ENCODE measurements around the gene CACNG8. TPM values are rescaled to one million over a fixed set of nuclear protein-coding genes. Genes with fewer than 3 reads are reported as not detected.

Gene CACNG8
- total RNA-seq, 1 experiment from 2014 or later = not detected

DNA sequence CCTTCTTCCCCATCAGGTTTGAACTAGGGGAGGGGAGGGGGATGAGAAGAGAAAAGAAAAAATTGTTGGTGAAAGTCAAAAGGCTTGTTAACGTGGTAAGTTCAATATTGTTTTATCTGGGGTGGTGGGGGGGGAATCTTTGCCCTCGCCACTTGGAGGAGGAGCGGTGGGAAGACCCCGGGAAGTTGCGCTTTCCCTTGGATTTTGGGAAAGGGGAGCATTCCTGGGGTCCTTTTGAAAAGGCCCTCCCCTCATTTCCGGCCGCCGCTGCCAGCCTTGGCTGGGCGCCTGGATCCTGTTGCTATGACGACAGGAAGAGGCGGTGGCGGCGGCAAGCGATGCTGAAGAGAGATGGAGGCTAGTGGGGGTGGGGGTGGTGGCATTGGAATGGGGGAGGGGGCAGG is 4.6 kb upstream of the CACNG8 start:
- Histone ChIP-seq H3K27me3 (peaks cover 18% of the 10 kb centered on the region), H3K9me3 (no peaks in the 10 kb centered on the region), H3K4me3 (no peak overlapping the region), H3K36me3 (no peaks in the 10 kb centered on the region)
- no peak for DNase-seq

DNA sequence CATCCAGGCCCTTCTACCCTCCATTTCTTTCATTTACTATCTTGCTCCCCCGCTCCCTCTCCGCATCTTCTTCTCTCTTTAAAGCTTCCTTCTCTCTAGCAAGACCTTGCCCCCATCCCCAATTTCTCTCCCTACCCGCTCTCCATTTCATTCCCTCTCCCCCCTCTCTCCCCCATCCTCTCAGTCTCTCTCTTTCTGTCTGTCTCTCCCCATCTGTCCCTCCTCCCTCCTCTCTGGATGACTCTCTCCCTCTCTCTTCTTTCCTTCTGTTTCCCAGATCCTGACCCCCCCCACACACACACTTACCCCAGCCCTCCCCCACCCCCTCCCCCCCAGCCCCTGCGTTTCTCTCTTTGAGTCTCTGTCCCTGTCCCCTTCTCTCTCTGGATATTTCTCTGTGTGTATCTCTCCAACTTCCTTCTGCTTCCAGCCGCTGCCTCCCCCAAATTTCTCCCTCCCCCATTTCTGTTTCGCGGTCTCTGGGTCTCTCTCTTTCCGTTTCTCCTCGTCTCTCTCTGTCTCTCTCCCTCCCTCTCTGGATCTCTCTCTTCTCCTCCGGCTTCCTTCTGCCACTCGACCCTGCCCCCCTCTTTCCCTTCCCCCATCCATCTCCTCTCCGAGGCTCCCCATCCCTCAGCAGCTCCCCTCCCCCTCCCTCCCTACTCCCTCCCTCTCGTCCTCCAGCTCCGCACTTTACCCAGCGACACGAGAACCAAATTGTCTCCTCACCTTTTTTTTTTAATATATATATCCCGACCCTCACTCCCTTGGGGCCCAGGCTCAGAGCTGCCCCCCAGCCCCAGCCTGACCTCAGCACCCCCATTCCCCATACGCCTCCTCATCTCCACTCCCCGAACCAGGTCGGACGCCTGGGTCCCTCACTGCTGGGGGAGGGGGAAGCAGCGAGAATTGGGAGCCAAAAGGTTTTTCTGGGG is 3.6 kb upstream of the CACNG8 start:
- H3K27me3 ChIP-seq = peaks cover 18% of the 10 kb centered on the region
- no peaks in the 10 kb centered on the region for H3K36me3 ChIP-seq
- no peaks in the 10 kb centered on the region for H3K9me3 ChIP-seq
- no peak overlapping the region for H3K4me3 ChIP-seq
- no peak for DNase-seq

DNA sequence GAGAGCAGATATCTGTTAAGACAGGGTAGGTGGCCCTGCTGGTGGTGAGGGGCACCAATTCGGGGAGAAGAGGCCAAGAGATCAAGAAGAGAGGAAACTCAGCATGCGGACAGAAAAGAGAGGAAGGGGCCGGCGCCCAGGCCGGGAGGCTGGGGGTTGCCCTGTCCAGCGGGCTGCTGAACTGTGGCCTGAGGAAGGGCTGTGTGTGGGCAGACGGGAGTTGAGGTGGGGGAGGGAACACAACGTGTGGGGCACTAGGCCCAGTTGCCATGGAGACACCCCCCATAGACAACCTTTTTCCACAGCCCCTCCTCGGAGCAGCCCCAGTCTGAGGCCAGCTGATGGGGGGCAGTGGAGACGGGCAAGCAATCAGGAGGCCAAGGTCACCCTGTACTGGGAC is 2.5 kb upstream of the CACNG8 start:
- H3K36me3 ChIP-seq = no peaks in the 10 kb centered on the region; the same call in 1 of the 2 replicates
- no peaks in the 10 kb centered on the region for H3K9me3 ChIP-seq
- no peak overlapping the region for H3K4me3 ChIP-seq
- peaks cover 18% of the 10 kb centered on the region for H3K27me3 ChIP-seq
- DNase-seq = no peak

DNA sequence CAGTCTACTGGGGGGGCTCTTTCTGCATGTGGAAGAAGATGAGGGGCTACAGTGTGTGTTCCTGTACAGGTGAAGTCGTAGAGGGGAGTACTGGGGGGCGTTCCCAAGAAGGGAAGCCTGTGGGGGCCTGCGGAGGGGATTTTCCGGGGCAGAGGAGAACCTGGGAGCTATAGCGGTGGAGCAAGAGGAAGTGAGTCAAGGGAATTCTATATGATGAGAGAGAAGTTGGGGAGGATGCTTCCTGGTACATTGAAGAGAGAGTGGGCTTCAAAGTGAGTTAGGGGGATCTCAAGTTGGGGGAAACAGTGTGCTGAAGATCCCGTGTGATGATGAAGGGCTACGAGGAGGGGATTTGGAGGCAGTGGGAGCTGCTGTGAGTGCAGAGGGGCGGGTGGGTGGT is 1.9 kb upstream of the CACNG8 start:
- H3K4me3 ChIP-seq = no peak overlapping the region
- peaks cover 18% of the 10 kb centered on the region for H3K27me3 ChIP-seq
- no peaks in the 10 kb centered on the region; the same call in 1 of the 2 replicates for H3K36me3 ChIP-seq
- no peak for DNase-seq
- H3K9me3 ChIP-seq = no peaks in the 10 kb centered on the region

DNA sequence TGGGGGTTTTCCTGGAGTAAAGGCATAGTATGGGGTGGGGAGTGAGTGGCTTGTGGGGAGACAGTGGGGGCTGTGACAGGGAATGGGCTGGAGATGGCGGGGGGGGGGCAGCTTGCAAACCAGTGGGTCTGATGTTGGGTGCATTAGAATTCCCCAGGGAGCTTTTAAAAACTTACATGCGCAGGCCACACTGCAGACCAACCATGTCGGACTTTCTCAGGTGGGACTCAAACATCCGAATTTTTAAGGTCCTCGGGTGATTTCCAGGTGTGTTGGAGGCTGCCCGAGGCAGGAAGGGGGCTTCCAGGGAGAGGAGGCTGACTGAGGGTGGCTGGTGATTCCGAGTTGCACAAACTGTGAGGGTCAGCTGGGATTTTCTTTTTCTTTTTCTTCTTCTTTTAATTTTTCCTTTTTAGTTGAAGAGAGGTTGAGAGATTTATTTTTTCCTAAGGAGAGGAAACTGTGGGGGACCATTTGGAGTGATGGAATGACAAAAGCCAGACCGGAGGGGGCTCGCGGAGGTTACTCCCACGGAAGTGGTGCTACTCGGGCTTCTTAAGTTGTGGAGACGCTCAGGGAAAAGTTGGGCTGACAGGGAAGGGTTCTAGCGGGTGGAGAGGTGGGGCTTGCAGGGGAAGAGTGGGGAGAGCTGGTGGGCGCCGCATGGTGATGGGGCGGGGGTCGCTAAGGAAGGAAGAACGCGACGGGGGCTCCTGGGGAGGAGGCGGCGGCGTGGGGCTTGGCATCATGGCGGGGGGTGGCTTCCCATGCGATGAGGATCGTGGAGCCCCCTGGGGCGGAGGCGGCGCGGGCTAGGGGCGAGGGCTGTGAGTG is 997 bp upstream of the CACNG8 start:
- Histone ChIP-seq H3K9me3 (no peaks in the 10 kb centered on the region), H3K4me3 (peak overlapping the region; percentile 63), H3K27me3 (peaks cover 18% of the 10 kb centered on the region), H3K36me3 (no peaks in the 10 kb centered on the region; the same call in 1 of the 2 replicates)
- peak; percentile 54 for DNase-seq

DNA sequence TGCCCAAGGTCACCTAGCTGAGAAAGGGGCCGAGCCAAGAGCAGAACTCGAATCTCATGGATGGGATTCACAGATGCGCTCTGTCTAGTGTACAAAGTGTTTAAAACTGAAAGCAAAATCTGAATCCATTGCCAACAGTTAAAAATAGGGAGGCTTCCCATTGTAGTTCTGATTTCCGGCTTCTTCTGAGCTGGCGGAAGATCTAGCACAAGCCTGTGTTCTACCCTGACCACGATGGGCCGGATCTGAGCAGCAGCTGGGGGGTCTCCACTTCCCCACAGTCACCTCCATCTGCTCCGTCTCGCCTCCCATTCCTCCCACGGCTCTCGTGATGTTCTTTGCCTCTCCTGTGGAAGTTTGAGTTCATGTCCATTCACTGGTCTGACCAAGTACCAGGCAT is 2.4 kb downstream of the CACNG8 start:
- Histone ChIP-seq H3K4me3 (peak overlapping the region; percentile 23), H3K9me3 (no peaks in the 10 kb centered on the region), H3K36me3 (no peaks in the 10 kb centered on the region; the same call in 1 of the 2 replicates), H3K27me3 (no peaks in the 10 kb centered on the region; the same call in 1 of the 2 replicates)
- no peak for DNase-seq

DNA sequence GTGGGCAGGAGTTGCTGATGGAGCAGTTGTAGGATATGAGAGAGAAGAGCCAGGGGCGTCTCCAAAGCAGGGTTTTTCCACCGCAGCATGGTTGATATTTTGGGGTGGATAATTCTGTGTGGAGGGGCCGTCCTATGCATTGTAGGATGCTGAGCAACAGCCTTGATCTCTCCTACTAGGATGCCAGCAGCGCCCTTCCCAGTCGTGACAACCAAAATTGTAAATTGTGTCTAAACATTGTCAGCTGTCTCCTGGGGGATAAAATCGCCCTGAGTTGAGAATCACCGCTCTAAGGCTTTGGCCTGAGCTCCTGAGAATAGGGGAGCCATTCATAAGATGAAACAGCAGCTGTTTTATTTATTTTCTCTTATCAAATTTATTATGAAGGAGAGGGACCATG is 4.2 kb downstream of the CACNG8 start:
- no peak for DNase-seq
- no peak overlapping the region for H3K4me3 ChIP-seq
- H3K9me3 ChIP-seq = no peaks in the 10 kb centered on the region
- no peaks in the 10 kb centered on the region; the same call in 1 of the 2 replicates for H3K27me3 ChIP-seq
- no peaks in the 10 kb centered on the region; the same call in 1 of the 2 replicates for H3K36me3 ChIP-seq

DNA sequence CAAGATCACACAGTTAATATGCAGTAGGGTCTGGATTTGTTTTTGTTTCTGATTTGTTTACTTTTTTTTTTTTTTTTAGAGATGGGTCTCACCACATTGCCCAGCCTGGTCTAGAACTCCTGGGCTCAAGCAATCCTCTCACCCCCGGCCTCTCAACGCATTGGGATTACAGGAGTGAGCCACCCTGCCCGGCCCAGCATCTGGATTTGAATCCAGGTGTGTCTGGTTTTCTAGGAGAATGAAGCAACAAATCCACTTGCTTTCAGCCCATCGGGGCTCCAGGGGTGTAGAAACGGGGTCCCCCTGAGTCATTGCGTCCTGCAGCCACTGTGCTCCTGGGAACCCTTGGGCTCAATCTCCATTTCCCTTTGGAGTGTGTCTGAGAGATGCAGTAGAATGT is 6.6 kb downstream of the CACNG8 start:
- Histone ChIP-seq H3K4me3 (no peak overlapping the region), H3K9me3 (no peaks in the 10 kb centered on the region), H3K36me3 (no peaks in the 10 kb centered on the region; the same call in 1 of the 2 replicates), H3K27me3 (no peaks in the 10 kb centered on the region)
- DNase-seq = no peak

DNA sequence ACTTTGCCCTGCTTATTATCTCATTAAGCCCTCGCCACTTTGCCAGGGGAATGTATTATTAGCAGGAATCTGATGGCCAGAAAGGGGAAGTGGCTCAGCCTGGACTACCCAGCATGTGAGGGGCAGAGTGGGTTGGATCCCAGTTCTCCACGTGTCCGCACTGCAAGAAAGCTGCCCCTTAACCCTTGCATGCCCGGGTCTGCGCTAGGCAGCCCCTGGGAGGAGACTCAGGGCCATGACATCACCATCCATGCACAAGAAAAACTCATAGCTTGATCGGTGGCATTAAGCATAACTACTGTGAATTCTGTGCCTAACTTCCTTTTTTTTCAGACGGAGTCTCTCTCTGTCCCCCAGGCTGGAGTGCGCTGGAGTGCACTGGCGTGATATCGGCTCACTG is 8.9 kb downstream of the CACNG8 start:
- H3K9me3 ChIP-seq = no peaks in the 10 kb centered on the region
- H3K36me3 ChIP-seq = no peaks in the 10 kb centered on the region
- DNase-seq = no peak
- H3K4me3 ChIP-seq = no peak overlapping the region
- H3K27me3 ChIP-seq = no peaks in the 10 kb centered on the region

DNA sequence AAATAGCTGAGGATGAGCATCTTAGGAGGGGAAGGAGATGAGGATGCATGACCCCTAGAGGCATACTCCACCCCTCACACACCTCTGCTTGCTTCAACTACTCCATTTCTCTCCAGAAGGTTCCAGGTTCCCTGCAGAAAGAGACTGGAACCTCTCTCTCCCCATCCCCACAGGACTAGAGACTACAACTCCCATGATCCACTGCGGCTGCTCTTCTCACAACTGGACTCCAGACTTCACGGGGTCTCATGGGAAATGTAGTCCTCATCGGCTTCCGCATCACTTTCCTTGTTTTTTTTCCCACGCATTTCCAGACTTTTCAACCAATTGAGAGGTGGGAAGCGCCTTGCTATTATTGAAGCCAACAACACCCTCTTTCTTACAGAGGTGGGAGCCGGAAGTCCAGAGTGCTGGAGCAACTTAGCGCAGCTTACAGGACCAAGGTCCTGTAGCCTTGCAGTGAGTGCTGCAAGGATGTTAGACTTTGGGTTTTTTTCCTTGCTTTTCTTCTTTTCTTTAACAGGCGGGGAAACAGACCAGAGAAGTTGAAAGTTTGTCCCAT is 14.8 kb downstream of the CACNG8 start:
- H3K27me3 ChIP-seq = no peaks in the 10 kb centered on the region; the same call in 1 of the 2 replicates
- peak; percentile 81 for DNase-seq
- no peaks in the 10 kb centered on the region for H3K9me3 ChIP-seq
- no peak overlapping the region; the same call in 1 of the 2 replicates for H3K4me3 ChIP-seq
- H3K36me3 ChIP-seq = no peaks in the 10 kb centered on the region

DNA sequence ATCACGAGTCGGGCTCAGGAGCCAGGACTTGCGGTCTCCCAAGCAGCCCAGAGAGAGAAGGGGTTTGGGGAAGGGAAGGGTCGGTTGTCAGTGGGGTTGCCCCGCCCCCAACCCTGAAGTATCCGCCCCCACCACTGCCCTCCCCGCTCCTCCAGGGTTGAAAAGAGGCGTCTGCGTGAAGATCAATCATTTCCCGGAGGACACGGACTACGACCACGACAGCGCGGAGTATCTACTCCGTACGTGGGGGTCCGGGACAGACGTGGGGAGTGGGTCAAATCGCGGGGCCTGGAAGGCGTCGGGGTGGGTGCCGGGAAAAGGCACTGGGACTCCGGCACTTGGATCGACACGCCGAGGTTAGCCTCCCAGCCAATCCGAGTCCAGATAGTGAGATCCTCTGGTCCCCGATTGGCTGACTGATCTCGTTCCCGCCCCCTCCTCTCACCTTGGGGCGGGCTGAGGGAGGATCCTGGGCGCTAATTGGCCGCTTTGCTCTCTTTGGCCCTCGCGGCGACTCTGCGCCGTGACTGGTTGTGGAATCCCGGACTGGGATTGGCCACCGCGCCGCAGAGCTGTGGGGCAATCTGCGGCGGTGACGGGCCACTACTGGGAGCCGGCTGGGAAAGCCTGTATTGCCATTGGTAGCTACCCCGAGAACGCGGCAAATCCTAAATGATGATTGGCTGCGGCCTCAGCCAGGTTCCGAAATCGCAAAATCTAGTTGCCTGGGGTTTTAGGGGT is 15.4 kb downstream of the CACNG8 start:
- peak overlapping the region; percentile 7 for H3K4me3 ChIP-seq
- H3K9me3 ChIP-seq = no peaks in the 10 kb centered on the region
- H3K27me3 ChIP-seq = no peaks in the 10 kb centered on the region; the same call in 1 of the 2 replicates
- DNase-seq = peak; percentile 83
- no peaks in the 10 kb centered on the region for H3K36me3 ChIP-seq

DNA sequence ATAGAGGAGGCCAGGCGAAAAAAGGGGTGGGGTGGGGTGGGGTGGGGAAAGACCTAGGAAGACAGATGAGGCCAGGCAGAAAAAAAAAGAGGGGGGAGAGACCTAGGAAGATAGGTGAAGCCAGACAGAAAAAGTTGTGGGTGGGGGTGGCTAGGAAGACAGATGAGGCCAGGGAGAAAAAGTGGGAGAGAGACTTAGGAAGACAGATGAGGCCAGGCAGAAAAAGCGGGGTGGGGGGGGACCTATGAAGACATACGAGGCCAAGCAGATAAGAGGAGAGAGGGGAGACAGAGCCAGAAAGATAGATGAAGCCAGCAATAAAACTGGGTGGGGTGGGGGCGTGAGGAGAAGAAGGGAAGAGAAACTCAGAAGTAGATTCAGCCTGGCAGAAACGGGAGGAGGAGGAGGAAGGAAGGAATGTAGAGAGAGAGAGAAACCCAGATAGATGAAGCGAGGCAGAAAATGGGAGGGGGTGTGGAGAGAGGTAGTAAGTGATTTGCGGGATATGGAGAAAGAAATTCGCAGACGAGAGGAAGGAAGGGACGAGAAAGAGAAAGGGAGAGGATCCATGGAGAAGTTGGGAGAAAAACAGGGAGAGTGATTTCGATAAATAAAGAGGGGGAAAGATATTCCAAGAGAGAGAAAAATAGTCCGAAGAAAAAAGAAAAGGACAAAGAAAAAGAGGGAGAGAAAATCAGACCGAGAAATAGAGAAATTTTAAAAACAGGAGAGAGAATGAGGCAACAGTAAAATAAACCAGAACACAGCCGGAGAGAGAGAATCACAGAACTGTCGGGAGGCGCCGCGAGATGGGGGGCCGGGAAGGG is 16.5 kb downstream of the CACNG8 start:
- peak overlapping the region; percentile 65 for H3K4me3 ChIP-seq

DNA sequence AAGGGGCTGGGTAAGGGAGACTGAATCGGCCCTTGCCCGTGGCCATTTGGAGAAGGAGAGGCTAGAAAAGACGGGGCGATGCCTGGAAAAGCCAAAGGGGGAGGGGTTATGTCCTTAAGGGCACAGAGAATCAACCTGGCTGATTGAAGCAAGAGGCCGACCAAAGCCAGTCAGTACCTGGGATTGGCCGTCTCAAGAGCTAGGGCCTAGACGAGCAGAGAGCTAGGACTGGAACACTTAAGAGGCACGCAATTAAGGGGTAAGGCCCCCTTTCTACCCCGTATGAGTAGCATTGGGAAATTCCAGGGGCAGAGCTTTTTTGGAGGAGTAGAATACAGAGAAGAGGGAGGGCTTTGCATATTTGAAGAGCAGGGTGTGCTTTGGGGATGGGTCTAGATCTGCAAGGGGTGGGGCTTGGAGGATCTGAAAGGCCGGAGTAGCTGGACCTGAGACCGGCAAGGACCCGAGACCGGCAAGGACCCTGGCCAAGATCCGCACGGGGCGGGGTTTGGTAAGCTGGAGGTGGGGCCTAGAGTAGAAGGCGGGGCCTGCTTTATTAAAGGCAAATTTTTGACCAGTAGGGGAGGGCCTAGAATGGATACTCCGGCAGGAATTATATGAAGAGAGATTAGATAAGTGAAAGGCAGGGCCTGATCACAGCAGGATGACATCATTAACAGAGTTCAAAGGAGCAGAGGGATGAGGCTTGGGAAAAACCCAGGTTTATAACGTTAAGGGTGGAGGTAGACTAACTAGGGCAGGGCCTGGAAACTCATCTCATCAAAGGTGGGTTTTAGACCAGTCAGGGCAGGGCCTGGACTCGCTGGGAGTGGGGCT is 18.0 kb downstream of the CACNG8 start:
- peak; percentile 90 for DNase-seq
- Histone ChIP-seq H3K36me3 (no peaks in the 10 kb centered on the region), H3K27me3 (no peaks in the 10 kb centered on the region; the same call in 1 of the 2 replicates), H3K4me3 (peak overlapping the region; percentile 65), H3K9me3 (no peaks in the 10 kb centered on the region)

More for the DNA sequence above, 16.5 kb downstream of the CACNG8 start:
- Histone ChIP-seq H3K27me3 (no peaks in the 10 kb centered on the region; the same call in 1 of the 2 replicates), H3K9me3 (no peaks in the 10 kb centered on the region), H3K36me3 (no peaks in the 10 kb centered on the region)
- no peak for DNase-seq

DNA sequence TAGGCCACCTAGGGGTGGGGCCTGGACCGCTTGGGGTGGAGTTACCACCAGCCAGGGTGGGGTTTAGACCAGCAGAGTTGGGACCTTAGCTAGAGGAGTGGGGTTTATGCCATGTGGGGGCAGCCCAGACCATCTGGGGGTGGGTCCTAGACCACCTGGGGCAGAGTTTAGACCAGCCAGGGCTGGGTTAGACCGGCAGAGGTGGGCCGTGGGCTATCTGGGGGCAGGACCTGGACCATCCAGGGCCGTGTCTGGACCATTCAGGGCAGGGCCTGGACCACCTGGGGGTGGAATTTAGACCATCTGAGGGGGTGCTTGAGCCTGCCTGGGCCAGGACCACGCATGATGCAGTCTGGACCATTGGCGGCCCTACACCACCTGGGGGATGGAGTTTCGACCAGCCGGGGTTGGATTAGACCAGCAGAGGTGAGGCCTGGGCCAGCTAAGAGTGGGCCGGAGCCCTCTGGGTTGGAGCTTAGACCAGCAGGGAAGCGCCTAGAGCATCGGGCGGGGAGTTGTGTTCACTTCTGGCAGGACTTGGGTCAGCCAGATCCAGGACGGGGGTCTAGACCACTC is 18.7 kb downstream of the CACNG8 start:
- DNase-seq = no peak

More for the DNA sequence above, 18.7 kb downstream of the CACNG8 start:
- no peaks in the 10 kb centered on the region for H3K9me3 ChIP-seq
- H3K4me3 ChIP-seq = peak overlapping the region; percentile 65
- no peaks in the 10 kb centered on the region; the same call in 1 of the 2 replicates for H3K27me3 ChIP-seq
- no peaks in the 10 kb centered on the region for H3K36me3 ChIP-seq

Data from MG63 (cell line).